H1 (cell line): ENCODE data around the gene P3H3. TPM values are rescaled to one million over a fixed set of nuclear protein-coding genes. Genes with fewer than 3 reads are reported as not detected.

ENCODE experiments used
- CTCF ChIA-PET: fragments of 300-600 bp; sonication (Branson Sonifier 250); formaldehyde crosslinking; loops from one replicate; lab custom pipeline; 2021; ENCODE audit not compliant: partially characterized antibody; lab: Charles Lee
- POLR2A ChIA-PET: fragments of 300-600 bp; sonication (Branson Sonifier 250); formaldehyde crosslinking; loops from one replicate; lab custom pipeline; 2021; ENCODE audit warnings: inconsistent platforms; ENCODE audit not compliant: partially characterized antibody; lab: Charles Lee
- DNase-seq, 2 experiments: peaks; one replicate each; pipeline versions ENCODE4 v3.0.0 to v3.0.0-alpha.2; 2010 to 2022; ENCODE audit warnings: low spot score in 2 of 2, low read depth in 1 of 2, mixed read lengths in 1 of 2
- FAIRE-seq: peaks from 2 replicates; lab custom pipeline; 2011; peaks lifted over from hg19 to GRCh38; lab: Jason Lieb, UNC
- H2AFZ ChIP-seq: 2 replicates; pipeline ENCODE4 v1.8.1; 2012; ENCODE audit warnings: low read length, inconsistent platforms
- H2AK5ac ChIP-seq: 2 replicates; pipeline ENCODE4 v1.6.1; 2013; ENCODE audit warnings: low read depth, low read length
- H2BK120ac ChIP-seq: replicated peaks from 2 replicates; pipeline ENCODE3; 2013; ENCODE audit warnings: low read depth, low read length, inconsistent platforms
- H2BK12ac ChIP-seq: 2 replicates; pipeline ENCODE4 v1.6.1; 2013; ENCODE audit warnings: low read depth, low read length
- H2BK15ac ChIP-seq: 2 replicates; pipeline ENCODE4 v1.6.1; 2013; ENCODE audit warnings: low read length
- H2BK20ac ChIP-seq: 2 replicates; pipeline ENCODE4 v1.6.1; 2013; ENCODE audit warnings: low read length
- H2BK5ac ChIP-seq: 2 replicates; pipeline ENCODE4 v1.6.1; 2013; ENCODE audit warnings: low read depth, low read length
- H3K14ac ChIP-seq: 2 replicates; pipeline ENCODE4 v1.6.1; 2013; ENCODE audit warnings: inconsistent platforms; ENCODE audit not compliant: insufficient read length
- H3K18ac ChIP-seq: 2 replicates; pipeline ENCODE4 v1.6.1; 2013; ENCODE audit warnings: low read length; ENCODE audit errors: extremely low read depth
- H3K23ac ChIP-seq: 2 replicates; pipeline ENCODE4 v1.6.1; 2013; ENCODE audit warnings: inconsistent platforms; ENCODE audit not compliant: insufficient read length
- H3K23me2 ChIP-seq: 2 replicates; pipeline ENCODE4 v1.6.1; 2013; ENCODE audit warnings: low read depth, low read length
- H3K27ac ChIP-seq: 2 replicates; pipeline ENCODE4 v1.6.1; 2011; ENCODE audit warnings: low read depth, low read length, inconsistent platforms
- H3K27me3 ChIP-seq, 4 experiments: replicated peaks in 1 of 4; 1 replicate in 1 of 4; 2 replicates in 3 of 4; pipeline versions ENCODE4 v1.6.1 to v1.8.1; 2011 to 2013; ENCODE audit warnings: low read length in 3 of 4, mild to moderate bottlenecking in 3 of 4, inconsistent platforms in 2 of 4, mixed read lengths in 2 of 4, moderate library complexity in 1 of 4; ENCODE audit not compliant: control insufficient read depth in 3 of 4, insufficient read depth in 3 of 4; ENCODE audit errors: extremely low read depth in 1 of 4
- H3K36me3 ChIP-seq, 4 experiments: 2 replicates each; pipeline versions ENCODE4 v1.6.1 to v1.8.1; 2011 to 2013; ENCODE audit warnings: mild to moderate bottlenecking in 4 of 4, low read length in 3 of 4, moderate library complexity in 2 of 4, control low read depth in 1 of 4, inconsistent platforms in 1 of 4; ENCODE audit not compliant: insufficient read depth in 4 of 4, control insufficient read depth in 2 of 4
- H3K4ac ChIP-seq: replicated peaks from 2 replicates; pipeline ENCODE3; 2013; ENCODE audit warnings: low read length, low read depth, mixed read lengths, inconsistent platforms; ENCODE audit not compliant: insufficient read length
- H3K4me1 ChIP-seq, 4 experiments: replicated peaks in 1 of 4; 1 replicate in 1 of 4; 2 replicates in 3 of 4; pipeline versions ENCODE4 v1.6.1 to v1.8.1; 2011 to 2013; ENCODE audit warnings: low read length in 3 of 4, inconsistent platforms in 2 of 4, mixed read lengths in 1 of 4; ENCODE audit not compliant: insufficient read depth in 4 of 4, control insufficient read depth in 3 of 4
- H3K4me2 ChIP-seq, 2 experiments: 2 replicates each; pipeline versions ENCODE4 v1.6.1 to v1.8.1; 2011 to 2013; ENCODE audit warnings: low read depth in 2 of 2, low read length in 2 of 2, control low read depth in 1 of 2, inconsistent platforms in 1 of 2, mild to moderate bottlenecking in 1 of 2; ENCODE audit not compliant: insufficient read depth in 1 of 2
- H3K4me3 ChIP-seq, 4 experiments: fragments of 200-600, 300-600 bp in 1 of 4; sonication (generic), shearing (Covaris generic), sonication (Bioruptor Twin) in 1 of 4; 2 replicates each; pipeline versions ENCODE4 v1.5.1 to v1.8.1; 2011 to 2016; ENCODE audit warnings: low read length in 4 of 4, low read depth in 3 of 4, control low read depth in 2 of 4, inconsistent platforms in 2 of 4, mild to moderate bottlenecking in 2 of 4, mixed read lengths in 1 of 4, moderate library complexity in 1 of 4; ENCODE audit not compliant: insufficient read depth in 2 of 4; ENCODE audit errors: extremely low read depth in 1 of 4
- H3K56ac ChIP-seq: replicated peaks from 2 replicates; pipeline ENCODE3; 2013; ENCODE audit warnings: low read depth, mild to moderate bottlenecking, mixed read lengths, low read length, inconsistent platforms; ENCODE audit not compliant: insufficient read length
- H3K79me1 ChIP-seq: 2 replicates; pipeline ENCODE4 v1.6.1; 2013; ENCODE audit warnings: low read depth, low read length, control low read depth
- H3K79me2 ChIP-seq, 2 experiments: 2 replicates each; pipeline versions ENCODE4 v1.6.1 to v1.8.1; 2012 to 2013; ENCODE audit warnings: low read length in 2 of 2, mild to moderate bottlenecking in 2 of 2, inconsistent platforms in 1 of 2; ENCODE audit not compliant: insufficient read depth in 2 of 2, control insufficient read depth in 1 of 2
- H3K9ac ChIP-seq, 4 experiments: replicated peaks in 1 of 4; 1 replicate in 1 of 4; 2 replicates in 3 of 4; pipeline versions ENCODE4 v1.6.1 to v1.8.1; 2011 to 2013; ENCODE audit warnings: low read depth in 3 of 4, low read length in 3 of 4, control low read depth in 2 of 4, mild to moderate bottlenecking in 2 of 4, moderate library complexity in 2 of 4, inconsistent platforms in 1 of 4; ENCODE audit errors: extremely low read depth in 1 of 4
- H3K9me3 ChIP-seq, 2 experiments: 2 replicates each; pipeline versions ENCODE4 v1.6.1 to v1.8.1; 2012 to 2013; ENCODE audit warnings: mild to moderate bottlenecking in 2 of 2, moderate library complexity in 2 of 2, control low read depth in 1 of 2, inconsistent platforms in 1 of 2, low read depth in 1 of 2, low read length in 1 of 2, mixed read lengths in 1 of 2; ENCODE audit not compliant: insufficient read depth in 2 of 2
- H4K20me1 ChIP-seq, 2 experiments: replicated peaks in 1 of 2; 2 replicates each; pipeline versions ENCODE3 to v1.8.1; 2011 to 2013; ENCODE audit warnings: inconsistent platforms in 2 of 2, low read length in 2 of 2, mild to moderate bottlenecking in 1 of 2; ENCODE audit not compliant: insufficient read depth in 2 of 2, control insufficient read depth in 1 of 2
- H4K5ac ChIP-seq: 2 replicates; pipeline ENCODE4 v1.6.1; 2013; ENCODE audit warnings: low read length, low read depth, mixed read lengths, inconsistent platforms; ENCODE audit not compliant: insufficient read length
- H4K8ac ChIP-seq: 2 replicates; pipeline ENCODE4 v1.8.0; 2013; ENCODE audit warnings: mild to moderate bottlenecking, moderate library complexity, low read length, inconsistent platforms; ENCODE audit not compliant: insufficient read depth; ENCODE audit errors: extremely low read depth
- H4K91ac ChIP-seq: replicated peaks from 2 replicates; pipeline ENCODE3; 2013; ENCODE audit warnings: low read length, mixed read lengths, inconsistent platforms; ENCODE audit not compliant: insufficient read length
- TEAD4 ChIP-seq: IDR thresholded peaks from 2 replicates; pipeline ENCODE4 v1.6.1; 2012; ENCODE audit warnings: low read depth, low read length, inconsistent platforms, mixed read lengths
- WGBS, 2 experiments: shearing (Covaris generic) in 1 of 2; methylation state at CpG; one replicate each; pipeline versions ENCODE4 v1.1.6 to v1.1.7; 2013 to 2015; ENCODE audit warnings: low lambda C conversion rate in 2 of 2, mixed read lengths in 2 of 2, inconsistent platforms in 1 of 2, low coverage in 1 of 2, missing lambda C conversion rate in 1 of 2; ENCODE audit not compliant: insufficient replicate concordance in 2 of 2, insufficient coverage in 1 of 2, insufficient read length in 1 of 2; ENCODE audit errors: extremely low coverage in 1 of 2, missing lambda C conversion rate in 1 of 2; 5-methylcytosine and 5-hydroxymethylcytosine counted together
- polyA plus RNA-seq, 7 experiments: library from polyadenylated mRNA; depleted of rRNA in 3 of 7; stranded (reverse) in 5 of 7; unstranded in 2 of 7; fragments of >200 nt in 5 of 7; fragments of 200-250 nt in 2 of 7; gene quantifications; 1 replicate in 5 of 7; 2 replicates in 1 of 7; 4 replicates in 1 of 7; pipeline versions ENCODE4 v1.2.1 to v1.2.3, GENCODE V29; 2011 to 2013; ENCODE audit warnings: missing spikeins in 2 of 7, mixed read lengths in 2 of 7
- total RNA-seq: library from RNA; stranded (reverse); fragmentation: NEBNext Ultra II Directional; extraction: Animal tissue kit (Norgen Biotek cat#: 25700); gene quantifications from 2 replicates; pipeline ENCODE4 v1.2.1, GENCODE V29; 2021

Gene P3H3
- total and polyA plus RNA-seq, 2 of the 8 experiments (the other 6 are each of a cell fraction or from before 2014, with no cell fraction given), result 22.9 to 43.5 TPM

GRCh38 chr12:6817098-6817497, 11.1 kb upstream of the P3H3 start:
- POLR2A ChIA-PET, result interaction anchor here (0.8 to 1.7 kb wide), 6 partner anchors 11 to 127 kb away, joined by 3 to 7 read pairs (median 5); partner anchors contain the start of genes C12orf57, MLF2, P3H3 and PTMS
- Histone ChIP-seq H4K91ac (peak overlapping the region; percentile 11), H3K36me3 (no peaks in the 10 kb centered on the region; a peak in 1 of 8 replicates), H3K4me2 (no peak overlapping the region; a peak in 1 of 4 replicates), H2BK15ac (no peak overlapping the region), H3K23me2 (peaks cover 17% of the 10 kb centered on the region), H2AFZ (no peak overlapping the region), H2AK5ac (no peak overlapping the region; the same call in 1 of the 2 replicates), H3K14ac (no peak overlapping the region), H4K8ac (no peak overlapping the region), H3K79me1 (no peaks in the 10 kb centered on the region), H3K56ac (no peak overlapping the region), H2BK20ac (no peak overlapping the region), H3K4me3 (no peak overlapping the region), H3K23ac (no peak overlapping the region), H4K20me1 (peaks cover 0 to 6% of the 10 kb centered on the region in 2 experiments), H3K4ac (no peak overlapping the region), H3K27me3 (peaks cover 0 to 3% (median 1%) of the 10 kb centered on the region in 4 experiments; a peak in 4 of 7 replicates), H3K9ac (no peak overlapping the region), H2BK12ac (no peak overlapping the region), H4K5ac (no peak overlapping the region), H3K18ac (no peak overlapping the region), H3K27ac (no peak overlapping the region), H3K9me3 (peaks cover 0 to 2% of the 10 kb centered on the region in 2 experiments; a peak in 1 of 4 replicates), H3K4me1 (peaks cover 4 to 37% (median 22%) of the 10 kb centered on the region in 4 experiments), H2BK120ac (no peak overlapping the region), H2BK5ac (no peak overlapping the region), H3K79me2 (no peaks in the 10 kb centered on the region)
- no peak for TF ChIP-seq TEAD4
- DNase-seq (no peak), FAIRE-seq (no peak)
- CTCF ChIA-PET, result interaction anchor here (1.4 to 3.2 kb wide), 3 partner anchors 8 to 40 kb away, joined by 3 to 19 read pairs (median 6); no protein-coding TSS in a partner anchor
- 88% methylated on average over 8 of the region's 8 CpGs; no CpG with 5 or more reads in 1 of the 2 experiments for WGBS, 2 experiments
